PC-9 (cell line): ENCODE data around the gene SYNGR1. TPM values are rescaled to one million over a fixed set of nuclear protein-coding genes. Genes with fewer than 3 reads are reported as not detected.
"Not testable (repeated sequence)": the region's sequence is repeated elsewhere in the genome, so short reads cannot be mapped to it uniquely, and the experiment has no call there.

Experiments used
- BruUV-seq: library from RNA; stranded (reverse); fragments of 400-500 nt; replicated peaks from 2 replicates; lab custom pipeline; 2021; lab: Mats Ljungman, UMichigan
- CTCF ChIA-PET: fragments of 300-600 bp; sonication (Branson Sonifier 250); formaldehyde crosslinking; loops from one replicate; lab custom pipeline; 2022; ENCODE audit warnings: antibody characterized with exemption; lab: Charles Lee
- POLR2A ChIA-PET: fragments of 300-600 bp; sonication (Branson Sonifier 250); formaldehyde crosslinking; loops from one replicate; lab custom pipeline; 2022; ENCODE audit warnings: antibody characterized with exemption; ENCODE audit not compliant: unreplicated experiment; lab: Charles Lee
- DNase-seq, 2 experiments: peaks; one replicate each; pipeline versions ENCODE4 v3.0.0 to v3.0.0-alpha.2; 2015 to 2022; ENCODE audit warnings: mixed read lengths in 1 of 2
- H2AFZ ChIP-seq: fragments of 200-600 bp; sonication (generic); 2 replicates; pipeline ENCODE4 v1.8.1; 2017; ENCODE audit warnings: antibody characterized with exemption
- H3F3A ChIP-seq: fragments of 200-600 bp; sonication (generic); 2 replicates; pipeline ENCODE4 v1.8.1; 2017; ENCODE audit warnings: antibody characterized with exemption, mild to moderate bottlenecking, low read depth; ENCODE audit not compliant: insufficient read depth
- H3K27ac ChIP-seq: fragments of 200-600 bp; sonication (generic); 2 replicates; pipeline ENCODE4 v1.6.1; 2016; ENCODE audit warnings: mixed run types
- H3K27me3 ChIP-seq: fragments of 200-600 bp; sonication (generic); 2 replicates; pipeline ENCODE4 v1.6.1; 2016; ENCODE audit warnings: low read depth, mixed run types; ENCODE audit not compliant: insufficient read depth
- H3K36me3 ChIP-seq: fragments of 200-600 bp; sonication (generic); 2 replicates; pipeline ENCODE4 v1.6.1; 2016; ENCODE audit warnings: low read depth, mixed run types
- H3K4me1 ChIP-seq: fragments of 200-600 bp; sonication (generic); replicated peaks from 2 replicates; pipeline ENCODE4 v1.6.1; 2016; ENCODE audit warnings: mixed run types; ENCODE audit not compliant: insufficient read depth
- H3K4me2 ChIP-seq: fragments of 200-600 bp; sonication (generic); 2 replicates; pipeline ENCODE4 v1.6.1; 2017; ENCODE audit warnings: mixed run types
- H3K4me3 ChIP-seq: fragments of 200-600 bp; sonication (generic); 2 replicates; pipeline ENCODE4 v1.6.1; 2016; ENCODE audit warnings: mixed run types
- H3K79me2 ChIP-seq: fragments of 200-600 bp; sonication (generic); 2 replicates; pipeline ENCODE4 v1.6.1; 2017; ENCODE audit warnings: low read depth, mixed run types
- H3K9me2 ChIP-seq: fragments of 200-600 bp; sonication (generic); 2 replicates; pipeline ENCODE4 v1.8.1; 2017; ENCODE audit warnings: mild to moderate bottlenecking; ENCODE audit not compliant: insufficient read depth
- H3K9me3 ChIP-seq: fragments of 200-600 bp; sonication (generic); 2 replicates; pipeline ENCODE4 v1.8.1; 2016; ENCODE audit warnings: low read depth; ENCODE audit not compliant: insufficient read depth
- H4K20me1 ChIP-seq: fragments of 200-600 bp; sonication (generic); 2 replicates; pipeline ENCODE4 v1.8.1; 2017; ENCODE audit not compliant: insufficient read depth
- CTCF ChIP-seq: fragments of 200-600 bp; sonication (generic); conservative IDR thresholded peaks from 2 replicates; pipeline ENCODE4 v1.6.1; 2017; ENCODE audit warnings: mixed run types, antibody characterized with exemption, mild to moderate bottlenecking, moderate library complexity
- EZH2 ChIP-seq: fragments of 200-600 bp; sonication (generic); IDR thresholded peaks from 2 replicates; pipeline ENCODE4 v1.8.0; 2017; ENCODE audit warnings: antibody characterized with exemption, low read depth
- intact Hi-C: fragments of 100-400 bp; cut with micrococcal nuclease; formaldehyde crosslinking; loops from one replicate; pipeline ENCODE4 v1.10.0; 2022; ENCODE audit not compliant: unreplicated experiment
- total RNA-seq: library from RNA; stranded (reverse); gene quantifications from 2 replicates; pipeline ENCODE4 v1.2.3, GENCODE V29; 2021

SYNGR1 gene
- total RNA-seq, 1 experiment from 2014 or later: 12.0 TPM

- CTCF ChIA-PET: interaction anchor here (0.6 to 1.3 kb wide), 7 partner anchors 10 to 210 kb away, joined by 3 to 17 read pairs (median 4); partner anchors contain the start of gene TAB1
- H3K79me2 ChIP-seq: peaks cover 50% of the 10 kb centered on the region
Observed at GRCh38 chr22:39319284-39320022, 30.3 kb upstream of the SYNGR1 start, which contains the start of gene RPL3. RPL3 (minus strand) TSS chr22:39319623; CDS start chr22:39319597, 26 bp downstream.

GRCh38 chr22:39320616-39321029 is 29.2 kb upstream of the SYNGR1 start:
- POLR2A ChIA-PET: interaction anchor here (0.5 to 1.2 kb wide), 6 partner anchors 9 to 1363 kb away, joined by 3 to 10 read pairs (median 4); no protein-coding TSS in a partner anchor
- not testable (repeated sequence) for BruUV-seq

More at GRCh38 chr22:39319284-39320022, 30.3 kb upstream of the SYNGR1 start, which contains the start of gene RPL3:
- TF ChIP-seq CTCF (no peak; the same call in 1 of the 2 replicates), EZH2 (no peak)
- H3K4me2 ChIP-seq: peak within 1 kb of the TSS; percentile 100
- H3K36me3 ChIP-seq: peaks cover 42% of the 10 kb centered on the region
- H3K4me1 ChIP-seq: peaks cover 24% of the 10 kb centered on the region
- H3F3A ChIP-seq: peaks cover 67% of the 10 kb centered on the region
- BruUV-seq: no TSS peak
- peak within 1 kb of the TSS; percentile 94 for H3K4me3 ChIP-seq
- H3K27ac ChIP-seq: peak within 1 kb of the TSS; percentile 98
- H3K27me3 ChIP-seq: no peaks in the 10 kb centered on the region
- no peaks in the 10 kb centered on the region for H3K9me3 ChIP-seq
- peak within 1 kb of the TSS; percentile 85 for H2AFZ ChIP-seq
- intact Hi-C loops: loop anchor here (1.0 to 5.0 kb wide), 4 partner anchors 80 to 552 kb away; partner anchors contain the start of genes APOBEC3C, CBX7 and TAB1
- H3K9me2 ChIP-seq: no peaks in the 10 kb centered on the region
- peak; percentile 94 to 96 for DNase-seq
- H4K20me1 ChIP-seq: peaks cover 45% of the 10 kb centered on the region
- POLR2A ChIA-PET: interaction anchor here (0.6 to 1.3 kb wide), 30 partner anchors 24 to 1364 kb away, joined by 3 to 28 read pairs (median 4); partner anchors contain the start of genes ATF4 and MIEF1

GRCh38 chr22:39325392-39325932 is 24.3 kb upstream of the SYNGR1 start:
- Histone ChIP-seq H3K4me2 (0 out of 2 replicates have a peak overlapping the region, but pooled peaks have one; percentile 1), H2AFZ (0 out of 2 replicates have a peak overlapping the region, but pooled peaks have one; percentile 39), H4K20me1 (no peaks in the 10 kb centered on the region), H3K4me1 (peaks cover 6% of the 10 kb centered on the region), H3F3A (peaks cover 9% of the 10 kb centered on the region), H3K27me3 (no peaks in the 10 kb centered on the region), H3K4me3 (no peak overlapping the region), H3K79me2 (no peaks in the 10 kb centered on the region), H3K9me2 (no peaks in the 10 kb centered on the region), H3K9me3 (no peaks in the 10 kb centered on the region), H3K27ac (no peak overlapping the region), H3K36me3 (no peaks in the 10 kb centered on the region)
- ChIA-PET CTCF (no interaction called here), POLR2A (no interaction called here)
- TF ChIP-seq EZH2 (no peak), CTCF (no peak)
- BruUV-seq: no TSS peak
- intact Hi-C loops: no loop called here
- peak in 1 of 2 experiments; percentile 55 for DNase-seq

More at GRCh38 chr22:39320616-39321029, 29.2 kb upstream of the SYNGR1 start:
- peaks cover 55% of the 10 kb centered on the region for H3F3A ChIP-seq
- peak overlapping the region; percentile 94; the same call in 1 of the 2 replicates for H3K4me3 ChIP-seq
- peak overlapping the region; percentile 83 for H3K4me2 ChIP-seq
- DNase-seq, H3K9me3 ChIP-seq, H2AFZ ChIP-seq, H3K27me3 ChIP-seq, H3K9me2 ChIP-seq, intact Hi-C loops: not testable (repeated sequence)
- H3K36me3 ChIP-seq: peaks cover 31% of the 10 kb centered on the region
- peaks cover 38% of the 10 kb centered on the region for H3K79me2 ChIP-seq
- peak overlapping the region; percentile 98 for H3K27ac ChIP-seq
- CTCF ChIA-PET: interaction anchor here (0.6 to 1.0 kb wide), 4 partner anchors 9 to 1286 kb away, joined by 3 to 17 read pairs (median 4); no protein-coding TSS in a partner anchor
- peaks cover 17% of the 10 kb centered on the region for H3K4me1 ChIP-seq
- peaks cover 33% of the 10 kb centered on the region for H4K20me1 ChIP-seq
